ENCODE measurements around the gene RANBP1.
"Not testable (repeated sequence)": the region's sequence is repeated elsewhere in the genome, so short reads cannot be mapped to it uniquely, and the experiment has no call there.

Gene RANBP1

DNA sequence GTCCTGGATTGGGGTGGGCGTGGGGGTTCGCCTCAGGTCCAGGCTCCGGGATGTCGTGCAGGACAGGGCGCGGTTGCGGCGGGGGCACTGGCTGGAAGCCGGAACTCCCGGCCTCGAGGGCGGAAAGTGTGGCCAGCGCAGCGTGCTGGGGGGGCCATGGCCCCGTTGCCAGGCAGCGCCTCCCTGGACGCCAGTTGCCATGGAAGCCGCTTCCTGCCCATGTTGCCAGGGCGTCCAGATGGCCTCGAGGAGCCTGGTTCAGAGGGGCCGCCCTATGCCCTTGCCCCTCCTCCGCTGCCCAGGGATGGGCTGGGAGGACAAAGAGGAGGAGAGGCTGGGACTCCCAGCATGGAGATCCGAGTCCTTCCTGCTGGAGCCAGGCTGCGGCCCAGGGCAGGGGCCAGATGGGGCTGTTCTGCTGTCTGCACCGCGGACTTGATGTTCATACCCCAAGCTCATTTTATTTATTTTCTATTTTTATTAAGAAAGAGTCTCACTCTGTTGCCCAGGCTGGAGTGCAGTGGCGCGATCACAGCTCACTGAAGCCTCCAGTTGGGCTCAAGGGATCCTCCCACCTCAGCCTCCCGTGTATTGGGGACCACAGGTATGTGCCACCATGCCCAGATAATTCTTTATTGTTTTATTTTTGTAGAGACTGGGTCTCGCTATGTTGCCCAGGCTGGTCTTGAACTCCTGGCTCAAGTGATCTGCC, 39.6 kb downstream of the RANBP1 start:
- no peak for DNase-seq

DNA sequence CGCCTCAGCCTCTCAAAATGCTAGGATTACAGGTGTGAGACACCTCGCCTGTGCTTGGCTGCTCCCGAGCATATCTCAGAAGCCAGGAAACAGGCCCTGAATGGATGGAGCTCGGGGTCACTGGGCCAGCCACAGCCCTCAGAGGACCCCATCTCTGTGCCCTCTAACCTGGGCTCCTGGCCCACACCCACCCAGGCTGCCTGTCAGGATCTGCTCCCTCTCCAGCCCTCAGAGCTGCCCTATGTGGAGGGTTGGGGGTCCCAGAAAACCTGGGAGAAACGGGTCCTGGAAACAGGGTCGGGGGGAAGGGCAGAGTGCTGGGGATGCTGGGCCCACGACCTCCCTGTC, 40.1 kb downstream of the RANBP1 start:
- no peak for DNase-seq

- DNase-seq, result peak; percentile 84
Observed at GRCh38 chr22:20156611-20157429, 40.9 kb downstream of the RANBP1 start.

DNA sequence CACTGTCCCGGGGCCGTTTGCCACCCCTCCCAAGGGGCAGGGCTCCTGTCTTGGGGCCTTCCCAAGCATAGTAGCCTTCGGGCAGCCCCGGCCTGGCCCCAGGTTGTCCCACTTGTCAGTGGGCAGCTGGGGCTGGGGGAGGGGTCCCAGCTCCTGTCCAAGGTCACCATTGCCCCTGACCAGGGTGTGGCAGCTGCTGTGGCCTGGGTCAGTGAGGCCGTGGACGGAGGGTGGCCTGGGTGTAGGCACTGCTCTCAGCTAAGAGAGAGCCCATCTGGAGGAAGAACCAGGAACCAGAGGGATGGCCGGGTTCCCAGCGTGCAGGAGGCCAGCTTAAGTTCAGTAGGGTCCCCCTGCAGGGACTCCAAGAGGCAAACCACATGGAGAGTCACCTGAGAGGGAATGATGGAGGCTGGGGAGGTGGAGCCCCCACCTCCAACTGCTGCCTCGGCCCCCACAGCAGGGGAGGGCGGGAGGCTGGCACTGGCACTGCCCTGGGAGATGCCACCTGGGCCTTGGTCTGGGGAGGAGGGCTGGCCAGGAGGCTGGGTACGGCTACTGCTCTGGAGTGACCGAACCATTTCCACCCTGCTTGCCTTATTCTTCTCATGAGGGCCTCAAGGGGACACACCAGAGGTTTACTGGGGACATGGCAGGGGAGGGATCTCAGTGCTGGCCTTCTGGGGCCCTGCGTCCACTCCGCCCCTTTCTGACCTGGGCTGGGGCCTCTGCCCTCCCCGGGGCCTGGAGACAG, 41.7 kb downstream of the RANBP1 start:
- no peak for DNase-seq

DNA sequence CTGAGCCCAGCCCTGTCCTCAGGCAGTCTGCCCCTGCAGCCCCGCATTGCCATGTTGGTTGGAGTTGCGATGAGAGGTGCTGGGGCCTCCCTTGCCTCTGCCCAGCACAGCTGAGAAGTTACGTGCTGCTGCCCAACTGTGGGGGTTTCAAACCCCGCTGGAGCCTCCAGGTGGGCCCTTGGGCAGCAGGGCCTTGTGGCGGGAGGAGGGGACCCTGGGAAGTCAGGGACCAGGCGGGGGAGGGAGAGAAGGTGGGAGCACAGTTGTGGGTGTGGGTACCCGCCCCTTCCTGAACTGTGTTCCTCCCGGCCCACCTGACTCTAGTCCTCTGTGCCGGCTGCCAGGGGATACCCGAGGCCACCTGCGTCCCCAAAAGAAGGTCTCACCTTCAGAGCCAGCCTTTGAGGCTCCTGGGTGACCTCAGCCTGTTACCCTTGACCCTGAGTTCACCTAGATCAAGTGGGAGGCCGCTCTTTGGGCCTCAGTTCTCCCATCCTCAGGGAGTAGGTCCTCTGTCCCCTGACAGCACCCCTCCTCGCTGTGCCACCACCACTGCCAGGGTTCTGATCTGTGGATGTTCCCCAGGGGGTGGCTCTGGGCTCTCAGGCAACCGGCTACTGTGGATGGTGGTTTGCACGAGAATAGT, 42.6 kb downstream of the RANBP1 start:
- DNase-seq, result no peak

DNA sequence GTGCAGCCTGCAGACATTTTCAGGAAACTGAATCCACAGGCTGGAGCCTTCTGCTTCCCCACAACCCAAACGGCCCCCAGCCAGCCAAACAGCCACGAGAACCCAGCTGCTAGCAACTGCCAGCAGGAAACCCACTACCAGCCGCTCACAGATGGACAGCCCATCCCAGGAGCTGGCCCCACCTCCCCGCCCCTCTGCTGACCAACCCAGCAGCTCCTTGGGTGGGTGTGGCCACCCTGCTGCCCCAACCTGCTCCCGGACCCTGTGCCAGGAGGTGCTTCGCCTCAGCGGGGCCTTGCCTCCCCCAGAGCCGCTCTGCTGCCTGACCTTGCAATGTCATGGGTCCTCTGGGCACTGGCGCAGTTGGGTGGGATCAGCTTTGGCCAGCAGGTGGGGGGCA, 43.2 kb downstream of the RANBP1 start:
- DNase-seq, result no peak

- DNase-seq, result not testable (repeated sequence)
Observed at GRCh38 chr22:20159531-20159930, 43.6 kb downstream of the RANBP1 start.

DNA sequence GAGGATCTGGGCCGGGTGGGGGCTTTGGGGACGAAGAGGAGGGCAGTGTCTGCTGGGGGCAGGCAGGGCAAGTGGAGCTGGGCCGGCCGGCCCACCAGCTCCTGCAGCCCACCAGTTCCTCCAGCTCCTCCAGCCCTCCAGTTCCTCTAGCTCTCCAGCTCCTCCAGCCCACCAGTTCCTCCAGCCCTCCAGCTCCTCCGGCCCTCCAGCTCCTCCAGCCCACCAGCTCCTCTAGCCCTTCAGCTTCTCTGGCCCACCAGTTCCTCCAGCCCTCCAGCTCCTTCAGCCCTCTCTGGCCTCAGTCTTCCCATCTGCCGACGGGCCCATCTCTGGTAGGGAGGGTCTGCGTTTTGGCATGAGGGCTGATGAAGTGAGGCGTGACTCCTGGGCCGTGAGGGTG, 44.1 kb downstream of the RANBP1 start:
- DNase-seq, result no peak

DNA sequence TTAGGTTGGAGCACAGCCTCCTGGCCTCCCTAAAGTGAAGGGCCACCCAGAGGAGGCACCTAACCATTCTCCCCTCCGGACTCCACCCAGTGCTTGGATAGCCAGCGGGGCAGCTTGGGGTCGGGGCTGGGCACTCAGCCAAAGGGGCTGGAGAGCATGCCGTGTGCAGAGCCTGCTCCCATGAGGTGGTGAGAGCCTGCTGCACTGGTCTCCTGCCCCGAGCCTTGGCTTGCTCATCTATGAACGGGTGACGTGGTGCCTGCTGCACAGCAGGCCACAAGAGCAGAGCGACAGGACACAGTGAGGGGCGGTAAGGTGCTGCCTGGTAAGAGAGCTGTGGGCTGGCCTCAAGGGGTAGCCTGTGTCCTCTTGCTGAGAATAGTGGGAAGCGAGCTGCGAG, 49.0 kb downstream of the RANBP1 start:
- no peak for DNase-seq

DNA sequence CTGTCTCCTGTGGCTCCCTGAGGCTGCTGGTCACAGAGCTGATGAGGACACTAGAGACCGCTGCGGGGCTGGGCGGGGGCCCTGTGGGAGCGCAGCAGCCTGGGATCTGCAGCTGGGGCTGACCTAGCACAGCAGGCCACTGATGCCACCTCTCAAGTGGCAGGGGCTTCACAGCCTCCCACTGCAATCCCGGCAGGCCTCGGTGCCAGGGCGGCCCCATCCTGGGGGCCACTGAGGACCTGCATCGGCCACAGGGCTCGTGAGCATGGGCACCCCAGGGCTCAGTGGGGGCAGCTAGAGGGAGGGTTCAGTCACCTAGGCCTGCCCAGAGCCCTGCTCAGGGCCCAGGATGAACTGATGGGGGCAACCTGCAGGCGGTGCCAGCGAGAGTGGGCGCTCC, 49.5 kb downstream of the RANBP1 start:
- no peak for DNase-seq

- no peak for DNase-seq
Observed at GRCh38 chr22:20165913-20166312, 50.0 kb downstream of the RANBP1 start.

DNA sequence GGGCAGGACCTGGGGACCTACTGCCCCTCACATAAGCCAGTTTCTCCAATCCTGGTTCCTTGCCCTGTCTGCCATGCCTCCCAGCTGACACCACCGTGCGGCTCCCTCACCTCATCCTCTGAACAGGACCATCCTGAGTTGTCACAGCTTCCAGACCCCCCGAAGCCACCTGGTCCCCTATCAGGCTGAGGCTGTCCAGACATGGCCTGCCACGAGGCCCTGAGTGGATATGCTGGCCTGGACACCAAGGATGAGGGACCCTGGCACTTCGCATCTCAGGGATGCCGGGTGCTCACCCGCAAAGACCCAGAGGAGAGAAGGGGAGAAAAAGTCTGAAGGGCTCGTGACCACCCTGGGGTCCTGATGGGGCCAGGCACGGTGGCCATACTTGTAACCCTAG, 50.8 kb downstream of the RANBP1 start:
- DNase-seq, result no peak

DNA sequence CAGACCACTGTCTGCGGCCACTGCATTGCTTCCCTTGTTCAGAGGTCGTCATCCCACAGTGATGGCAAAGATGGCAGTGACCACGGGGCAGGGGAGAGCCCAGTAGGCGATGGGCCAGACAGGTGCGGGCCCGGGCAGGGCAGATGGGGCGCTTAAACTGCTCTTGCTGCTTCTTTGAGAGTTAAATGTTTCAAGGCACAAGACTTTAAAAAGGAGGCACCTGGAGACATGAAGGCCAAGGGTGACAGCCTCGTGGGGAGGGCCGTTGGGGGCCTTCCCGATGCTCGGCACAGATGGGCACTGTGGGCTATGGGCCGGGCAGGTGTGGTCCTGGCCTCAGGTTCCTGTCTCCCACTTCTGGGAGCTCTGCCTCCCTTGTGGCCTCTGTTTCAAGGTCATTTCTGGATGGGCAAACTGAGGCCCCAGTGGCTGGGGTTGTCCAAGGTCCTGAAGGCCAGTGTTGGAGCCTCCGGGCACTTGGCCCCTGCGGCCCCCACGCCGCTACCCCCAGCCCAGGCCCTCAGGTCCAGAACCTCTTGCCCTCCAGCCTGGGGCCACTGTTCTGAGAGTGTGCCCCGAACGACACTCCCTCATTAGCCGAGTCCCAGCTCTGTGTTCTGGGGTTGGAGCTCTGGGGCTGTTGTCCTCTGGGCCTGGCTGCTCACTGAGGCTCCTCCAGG, 51.9 kb downstream of the RANBP1 start:
- no peak for DNase-seq

- DNase-seq, result no peak
Observed at GRCh38 chr22:20169253-20169822, 53.4 kb downstream of the RANBP1 start.

GRCh38 chr22:20170170-20170569, 54.3 kb downstream of the RANBP1 start:
- DNase-seq, result no peak

GRCh38 chr22:20171288-20172140, 55.6 kb downstream of the RANBP1 start:
- no peak for DNase-seq

- no peak for DNase-seq
Observed at GRCh38 chr22:20172141-20172613, 56.3 kb downstream of the RANBP1 start.

DNA sequence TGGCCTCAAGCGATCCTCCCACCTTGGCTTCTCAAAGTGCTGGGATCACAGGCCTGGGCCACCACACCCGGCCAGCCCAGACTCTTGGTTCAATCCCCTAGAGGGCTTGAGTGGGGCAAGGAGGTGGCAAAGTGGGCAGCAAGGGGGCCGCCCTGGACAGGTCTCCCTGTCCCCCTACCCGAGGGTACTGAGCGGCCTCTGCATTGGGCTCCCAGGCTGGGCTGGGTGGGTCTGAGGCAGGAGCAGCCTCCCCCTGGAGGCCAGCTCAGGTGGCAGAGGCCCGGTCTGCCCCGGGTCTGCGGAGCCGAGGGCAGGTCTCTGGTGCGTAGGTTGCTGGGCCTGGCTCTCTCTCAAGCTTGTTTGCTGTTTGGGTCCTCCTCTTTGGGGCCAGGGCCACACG, 57.3 kb downstream of the RANBP1 start:
- no peak for DNase-seq

DNA sequence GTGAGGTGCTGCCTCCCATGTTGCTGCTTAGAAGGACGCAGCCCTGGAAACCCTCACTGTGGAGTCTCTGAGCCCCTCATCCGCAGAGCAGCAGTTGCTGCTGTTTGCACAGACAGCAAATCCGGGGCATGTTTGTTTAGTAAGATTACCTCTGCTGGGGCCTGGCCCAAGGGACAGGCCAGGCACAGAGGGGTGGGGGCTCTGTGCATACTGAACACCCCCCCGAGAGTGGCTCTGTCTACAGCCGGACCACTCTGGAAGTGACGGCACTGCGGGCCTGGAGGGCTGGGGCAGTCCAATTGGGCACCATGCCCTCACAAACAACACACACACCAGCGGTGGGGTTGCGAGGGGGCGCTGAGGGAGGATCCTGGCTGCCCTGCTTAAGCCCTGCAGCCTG, 57.9 kb downstream of the RANBP1 start:
- DNase-seq, result no peak

GRCh38 chr22:20174785-20175596, 59.1 kb downstream of the RANBP1 start:
- no peak for DNase-seq

DNA sequence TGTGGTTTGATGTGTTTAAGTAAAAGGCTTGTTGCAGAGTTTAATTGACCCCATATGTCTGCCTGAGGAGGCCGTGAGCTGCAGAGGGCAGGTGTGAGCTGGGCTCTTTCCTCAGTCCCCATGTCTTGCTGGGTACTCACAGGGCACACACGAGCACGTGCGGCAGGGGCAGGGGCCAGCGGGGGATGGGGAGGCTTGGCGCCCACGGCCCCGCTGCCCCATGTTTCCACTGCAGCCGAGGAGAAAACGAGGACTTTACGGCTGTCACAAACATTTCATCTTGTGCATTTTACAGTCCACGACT, 59.6 kb downstream of the RANBP1 start:
- DNase-seq, result no peak

Data from activated CD4-positive, alpha-beta T cell treated with anti-CD3 and anti-CD28 coated beads, Interleukin-10, Interleukin-2, amounts not matched to agents 100 ng/mL and 50 ng/mL, durations not matched to agents 16 hours and 8 hours (primary cell).